Ishikawa (cell line): Measurements from ENCODE around the gene RASGRP4.

Experiments
- CEBPB ChIP-seq: IDR thresholded peaks from 2 replicates; pipeline ENCODE4 v1.6.1; 2012
- CREB1 ChIP-seq: IDR thresholded peaks from 2 replicates; pipeline ENCODE4 v1.6.1; 2012; ENCODE audit warnings: low read depth
- EGR1 ChIP-seq: IDR thresholded peaks from 2 replicates; pipeline ENCODE4 v1.6.1; 2012
- EP300 ChIP-seq: IDR thresholded peaks from 2 replicates; pipeline ENCODE4 v1.6.1; 2012; ENCODE audit warnings: borderline replicate concordance
- FOXM1 ChIP-seq: IDR thresholded peaks from 2 replicates; pipeline ENCODE4 v1.6.1; 2012; ENCODE audit warnings: low read depth, borderline replicate concordance
- MAX ChIP-seq: IDR thresholded peaks from 2 replicates; pipeline ENCODE4 v1.6.1; 2012
- NFIC ChIP-seq: IDR thresholded peaks from 2 replicates; pipeline ENCODE4 v1.6.1; 2012
- RAD21 ChIP-seq: IDR thresholded peaks from 2 replicates; pipeline ENCODE4 v1.6.1; 2012; ENCODE audit warnings: low read depth
- TAF1 ChIP-seq: IDR thresholded peaks from 2 replicates; pipeline ENCODE4 v1.6.1; 2012; ENCODE audit warnings: low read depth, mild to moderate bottlenecking
- TCF12 ChIP-seq: IDR thresholded peaks from 2 replicates; pipeline ENCODE4 v1.6.1; 2012; ENCODE audit warnings: low read depth
- TEAD4 ChIP-seq: IDR thresholded peaks from 2 replicates; pipeline ENCODE4 v1.6.1; 2012
- USF1 ChIP-seq: IDR thresholded peaks from 2 replicates; pipeline ENCODE4 v1.6.1; 2012
- YY1 ChIP-seq: IDR thresholded peaks from 2 replicates; pipeline ENCODE4 v1.6.1; 2012; ENCODE audit warnings: low read depth
- ZBTB7A ChIP-seq: IDR thresholded peaks from 2 replicates; pipeline ENCODE4 v1.6.1; 2012; ENCODE audit warnings: low read depth
- TF ChIP-seq, protein P1 (sequence below): IDR thresholded peaks from 2 replicates; pipeline ENCODE4 v1.6.1; 2012; ENCODE audit warnings: low read depth, mild to moderate bottlenecking

The RASGRP4 gene

DNA sequence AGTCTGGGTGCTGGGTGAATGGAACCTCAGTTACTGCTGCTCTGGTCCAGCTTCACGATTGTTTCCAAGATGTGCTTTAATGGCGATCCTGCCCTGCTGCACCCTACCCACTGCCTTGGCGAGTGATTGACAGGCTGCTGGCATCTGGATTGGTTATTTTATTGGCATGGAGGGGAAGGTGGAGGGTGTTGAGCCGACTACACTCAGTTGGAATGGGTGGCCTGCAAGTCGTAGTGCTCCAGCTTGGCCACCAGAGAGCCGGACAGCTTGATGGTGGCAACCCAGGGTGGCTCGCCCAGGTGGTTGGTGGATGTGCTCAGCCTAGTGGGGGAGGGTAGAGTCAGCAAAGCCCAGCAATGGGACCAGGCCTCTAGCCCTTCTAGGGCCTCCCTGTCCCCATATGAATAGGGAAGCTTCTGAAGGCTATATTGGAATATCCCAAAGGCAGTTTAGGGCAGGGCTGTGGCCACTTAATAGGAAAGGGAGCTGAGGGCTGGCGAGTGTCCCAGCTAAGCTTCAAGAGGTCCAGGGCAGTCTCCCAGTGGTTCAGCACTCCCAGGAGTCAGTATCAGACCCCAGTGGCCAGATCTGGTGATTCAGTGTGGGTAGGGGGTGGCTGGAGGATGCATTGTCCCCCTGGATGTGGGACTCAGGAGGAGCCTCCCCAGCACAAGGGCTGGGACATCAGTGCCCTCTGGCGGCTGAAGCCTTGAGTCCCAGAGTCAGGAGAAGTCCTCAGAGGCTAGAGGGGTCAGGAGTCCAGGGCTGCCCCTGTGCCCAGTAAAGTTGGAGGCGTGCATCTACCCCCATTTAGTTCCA lies 41.6 kb downstream of the RASGRP4 start:
- TF ChIP-seq EP300 (no peak), RAD21 (no peak), ZBTB7A (no peak), EGR1 (no peak), TEAD4 (no peak)

DNA sequence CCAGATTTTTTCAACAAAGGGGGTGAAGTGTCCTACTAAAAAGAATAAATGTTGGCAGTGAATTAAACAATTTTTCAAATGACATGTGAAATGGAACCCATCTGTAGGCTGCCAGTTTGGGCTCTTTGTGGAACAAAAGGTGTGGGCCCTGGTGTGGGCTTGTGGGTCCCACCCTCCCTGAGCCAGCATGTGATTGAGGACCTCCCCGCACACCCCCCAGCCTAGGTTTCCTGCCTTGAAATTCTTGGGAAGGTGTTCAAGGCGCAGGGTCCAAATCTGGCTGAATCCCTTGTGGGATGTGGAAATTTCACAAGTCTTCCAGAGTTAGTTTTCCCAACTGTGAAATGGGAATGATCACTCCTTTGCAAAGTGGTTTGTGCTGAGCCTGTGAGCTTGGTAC lies 42.3 kb downstream of the RASGRP4 start:
- TF ChIP-seq TAF1: no peak

- TF ChIP-seq RAD21 (no peak), EP300 (no peak), CEBPB (no peak), MAX (no peak), NFIC (no peak), TCF12 (no peak), TEAD4 (no peak), CREB1 (no peak), FOXM1 (no peak), ZBTB7A (no peak), TAF1 (no peak), EGR1 (no peak), USF1 (no peak), YY1 (no peak)
- TF ChIP-seq, protein P1, sequence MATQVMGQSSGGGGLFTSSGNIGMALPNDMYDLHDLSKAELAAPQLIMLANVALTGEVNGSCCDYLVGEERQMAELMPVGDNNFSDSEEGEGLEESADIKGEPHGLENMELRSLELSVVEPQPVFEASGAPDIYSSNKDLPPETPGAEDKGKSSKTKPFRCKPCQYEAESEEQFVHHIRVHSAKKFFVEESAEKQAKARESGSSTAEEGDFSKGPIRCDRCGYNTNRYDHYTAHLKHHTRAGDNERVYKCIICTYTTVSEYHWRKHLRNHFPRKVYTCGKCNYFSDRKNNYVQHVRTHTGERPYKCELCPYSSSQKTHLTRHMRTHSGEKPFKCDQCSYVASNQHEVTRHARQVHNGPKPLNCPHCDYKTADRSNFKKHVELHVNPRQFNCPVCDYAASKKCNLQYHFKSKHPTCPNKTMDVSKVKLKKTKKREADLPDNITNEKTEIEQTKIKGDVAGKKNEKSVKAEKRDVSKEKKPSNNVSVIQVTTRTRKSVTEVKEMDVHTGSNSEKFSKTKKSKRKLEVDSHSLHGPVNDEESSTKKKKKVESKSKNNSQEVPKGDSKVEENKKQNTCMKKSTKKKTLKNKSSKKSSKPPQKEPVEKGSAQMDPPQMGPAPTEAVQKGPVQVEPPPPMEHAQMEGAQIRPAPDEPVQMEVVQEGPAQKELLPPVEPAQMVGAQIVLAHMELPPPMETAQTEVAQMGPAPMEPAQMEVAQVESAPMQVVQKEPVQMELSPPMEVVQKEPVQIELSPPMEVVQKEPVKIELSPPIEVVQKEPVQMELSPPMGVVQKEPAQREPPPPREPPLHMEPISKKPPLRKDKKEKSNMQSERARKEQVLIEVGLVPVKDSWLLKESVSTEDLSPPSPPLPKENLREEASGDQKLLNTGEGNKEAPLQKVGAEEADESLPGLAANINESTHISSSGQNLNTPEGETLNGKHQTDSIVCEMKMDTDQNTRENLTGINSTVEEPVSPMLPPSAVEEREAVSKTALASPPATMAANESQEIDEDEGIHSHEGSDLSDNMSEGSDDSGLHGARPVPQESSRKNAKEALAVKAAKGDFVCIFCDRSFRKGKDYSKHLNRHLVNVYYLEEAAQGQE: no peak
Measured at GRCh38 chr19:38383184-38383583, 42.8 kb downstream of the RASGRP4 start.

DNA sequence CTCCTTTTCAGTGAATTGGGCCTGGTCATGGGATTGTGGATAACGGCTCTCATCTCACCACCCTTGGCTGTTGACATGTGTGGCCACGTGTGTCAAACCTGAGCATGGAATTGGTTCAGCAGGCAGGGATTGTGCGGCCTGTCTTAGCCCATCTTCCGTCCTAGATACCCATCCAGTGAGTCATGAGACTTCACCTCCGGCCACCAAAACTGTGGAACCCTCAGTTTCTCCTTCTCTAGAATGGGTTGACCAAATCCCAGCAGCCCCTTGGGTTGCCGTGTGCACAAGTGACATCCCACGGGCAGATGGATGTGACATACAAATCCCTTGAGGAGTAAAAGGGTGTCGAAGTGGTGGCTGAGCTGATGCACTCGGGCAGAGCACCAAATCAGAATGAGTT lies 44.9 kb downstream of the RASGRP4 start:
- no peak for TF ChIP-seq TCF12
- TF ChIP-seq NFIC: no peak
- no peak for TF ChIP-seq RAD21
- no peak for TF ChIP-seq ZBTB7A
- no peak for TF ChIP-seq EGR1
- TF ChIP-seq CEBPB: no peak
- TF ChIP-seq TAF1: no peak
- TF ChIP-seq YY1: no peak
- no peak for TF ChIP-seq TEAD4
- TF ChIP-seq EP300: no peak
- no peak for TF ChIP-seq USF1
- no peak for TF ChIP-seq FOXM1
- TF ChIP-seq, protein P1: no peak
- no peak for TF ChIP-seq CREB1
- TF ChIP-seq MAX: no peak

DNA sequence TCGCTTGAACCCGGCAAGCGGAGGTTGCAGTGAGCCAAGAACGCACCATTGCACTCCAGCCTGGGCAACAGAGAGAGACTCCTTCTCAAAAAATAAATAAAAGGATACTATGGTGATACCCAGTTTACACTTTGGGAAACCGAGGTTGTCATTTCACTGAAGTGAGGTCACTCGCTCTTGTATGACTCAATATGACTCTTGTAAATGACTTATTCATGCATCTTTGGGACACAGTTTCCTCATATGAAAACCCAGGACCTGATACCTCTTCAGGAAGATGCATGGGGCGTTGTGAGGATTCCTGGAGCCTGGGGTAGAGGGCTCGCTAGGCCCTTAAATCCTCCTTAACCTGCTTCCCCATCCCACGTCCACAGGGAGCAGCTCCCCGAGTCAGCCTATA lies 47.2 kb downstream of the RASGRP4 start:
- TF ChIP-seq TAF1: no peak
- TF ChIP-seq RAD21: no peak
- no peak for TF ChIP-seq EGR1
- no peak for TF ChIP-seq CREB1
- TF ChIP-seq NFIC: no peak
- TF ChIP-seq, protein P1: no peak
- TF ChIP-seq TEAD4: no peak
- no peak for TF ChIP-seq TCF12
- TF ChIP-seq FOXM1: no peak
- no peak for TF ChIP-seq USF1
- TF ChIP-seq YY1: no peak
- no peak for TF ChIP-seq MAX
- no peak for TF ChIP-seq ZBTB7A
- no peak for TF ChIP-seq CEBPB
- no peak for TF ChIP-seq EP300
